GM18507 (cell line): ENCODE measurements around the gene CD1B.
"Not testable (repeated sequence)": the region's sequence is repeated elsewhere in the genome, so short reads cannot be mapped to it uniquely, and the experiment has no call there.

ENCODE experiments used
- DNase-seq: peaks from one replicate; pipeline ENCODE4 v3.0.0; 2011; ENCODE audit warnings: low read depth; ENCODE audit not compliant: insufficient read length; ENCODE audit errors: extremely low spot score
- FAIRE-seq: peaks from 2 replicates; lab custom pipeline; 2011; peaks lifted over from hg19 to GRCh38; lab: Jason Lieb, UNC

Gene CD1B

DNA sequence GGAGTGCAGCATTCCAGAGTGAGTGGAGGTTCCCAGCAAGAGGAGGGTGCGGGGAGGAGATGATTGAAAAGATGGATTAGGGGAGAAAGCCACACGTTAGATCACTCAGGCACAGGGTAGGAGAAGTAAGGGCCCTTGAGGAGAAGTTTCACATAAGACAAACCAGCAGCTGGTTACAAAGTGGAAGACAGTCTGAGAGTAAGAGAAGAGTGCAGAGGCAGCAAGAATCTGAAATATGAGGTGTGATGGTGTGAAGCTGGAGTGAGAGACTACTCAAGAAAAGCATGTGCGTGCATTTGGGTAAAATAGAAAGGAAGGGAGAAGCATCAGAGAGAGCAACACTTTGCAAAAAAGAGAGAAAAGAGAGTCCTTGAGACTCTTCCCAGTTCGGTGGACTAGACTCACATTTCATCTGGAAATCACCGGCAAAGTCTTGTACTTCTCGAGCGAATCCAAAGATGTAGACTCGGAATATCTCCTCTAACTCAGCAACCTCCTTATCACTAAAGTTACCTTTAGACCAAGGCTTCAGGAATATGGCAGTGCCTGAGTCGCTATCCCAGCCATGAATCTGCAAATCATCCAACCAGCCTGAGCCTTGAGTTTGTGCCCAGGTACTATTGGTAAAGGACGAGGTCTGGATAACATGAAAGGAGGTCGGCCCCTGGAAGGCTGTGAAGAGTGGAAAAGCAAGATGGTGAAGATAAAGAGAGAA, 783 bp downstream of the CD1B start:
- no peak for DNase-seq
- no peak for FAIRE-seq

DNA sequence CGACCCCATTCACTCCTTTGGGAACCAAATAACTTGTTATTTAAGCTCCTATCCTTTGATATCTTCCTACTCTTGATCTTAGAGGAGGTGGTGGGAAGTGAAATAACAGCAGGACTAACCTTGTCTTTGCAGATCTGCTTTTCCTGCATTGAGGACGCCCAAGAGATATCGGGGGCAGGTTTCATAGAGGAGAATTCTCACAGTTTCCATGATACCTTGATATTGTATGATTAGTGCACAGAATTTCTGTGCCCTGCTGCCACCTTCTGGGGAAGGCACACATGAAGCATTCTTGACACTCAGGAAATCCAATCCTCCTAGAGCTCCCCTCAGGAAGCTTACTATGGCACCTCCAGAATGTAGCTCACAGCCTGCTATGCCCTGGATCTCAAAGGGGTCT, 1.6 kb downstream of the CD1B start:
- FAIRE-seq: peak; percentile 55
- DNase-seq: no peak

DNA sequence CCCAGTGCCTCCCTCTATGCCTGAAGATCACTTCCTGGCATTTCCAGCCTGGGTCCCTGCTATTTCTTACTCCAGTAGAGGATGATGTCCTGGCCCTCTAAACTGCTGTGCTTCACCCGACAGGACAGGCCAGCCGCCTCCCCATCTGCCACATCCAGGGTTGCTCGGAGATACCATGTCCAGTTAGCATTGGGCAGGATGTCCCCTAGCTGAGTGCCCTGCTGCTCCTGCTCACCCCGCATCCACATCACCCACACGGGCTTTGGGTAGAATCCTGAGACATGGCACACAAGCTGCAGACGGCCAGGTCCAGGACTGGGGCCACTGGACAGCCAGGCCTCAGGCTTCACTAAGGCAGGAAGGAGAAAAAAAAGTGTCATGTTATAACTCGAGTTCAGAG, 2.0 kb downstream of the CD1B start:
- DNase-seq (no peak), FAIRE-seq (no peak)

DNA sequence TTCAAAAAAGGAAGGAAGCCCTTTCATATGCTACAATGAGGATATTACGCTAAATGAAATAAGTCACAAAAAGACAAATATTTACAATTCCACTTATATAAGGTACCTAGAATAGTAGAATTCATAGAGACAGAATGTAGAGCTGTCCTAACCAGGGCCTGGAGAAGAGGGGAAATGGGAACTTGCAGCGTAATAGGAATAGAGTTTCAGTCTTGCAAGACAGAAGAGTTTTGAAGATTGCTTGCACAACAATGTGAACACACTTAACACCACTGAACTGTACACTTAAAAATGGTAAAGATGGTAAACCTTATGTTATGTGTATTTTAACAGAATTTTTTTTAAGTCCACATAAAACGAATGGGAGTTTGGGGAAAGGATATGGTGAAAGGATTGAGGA, 2.9 kb downstream of the CD1B start:
- FAIRE-seq (no peak), DNase-seq (no peak)

DNA sequence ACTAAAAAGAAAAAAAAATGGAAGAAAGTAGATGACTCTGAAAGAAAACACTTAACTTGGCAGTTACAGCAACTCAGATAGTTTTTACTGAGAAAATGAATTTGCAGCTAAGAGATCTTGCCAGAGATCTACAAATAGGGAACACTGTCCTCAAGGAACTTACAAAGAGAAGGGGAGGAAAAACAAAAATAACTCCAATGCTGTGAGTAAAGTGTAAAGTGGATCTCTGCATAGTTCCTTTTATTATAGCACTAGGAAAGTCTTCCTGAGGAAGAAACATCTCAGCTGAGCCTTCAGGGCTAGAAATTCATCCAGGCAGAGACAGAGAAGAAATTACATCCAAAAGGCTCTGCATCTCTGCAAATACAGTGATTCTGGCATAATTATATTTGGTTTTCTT, 3.9 kb downstream of the CD1B start:
- no peak for FAIRE-seq
- no peak for DNase-seq

DNA sequence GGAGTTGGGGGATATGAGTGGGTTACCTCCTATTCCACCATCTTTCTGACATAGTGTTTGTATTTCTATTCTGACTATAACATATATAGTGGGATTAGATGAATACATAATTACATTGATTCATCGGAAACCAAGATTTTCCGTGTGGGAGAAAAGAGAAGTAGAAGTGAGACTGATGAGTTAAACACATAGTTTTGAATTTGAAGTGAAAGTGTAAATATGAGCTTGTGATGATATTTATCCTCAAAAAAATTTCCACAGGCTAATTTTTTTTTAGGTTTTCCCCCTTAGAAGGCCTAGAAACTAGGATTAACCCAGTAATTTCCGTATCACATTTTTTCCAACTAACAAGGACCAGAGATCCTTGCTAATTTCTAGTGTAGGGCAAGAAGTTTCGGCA, 6.9 kb downstream of the CD1B start:
- DNase-seq (no peak), FAIRE-seq (no peak)

DNA sequence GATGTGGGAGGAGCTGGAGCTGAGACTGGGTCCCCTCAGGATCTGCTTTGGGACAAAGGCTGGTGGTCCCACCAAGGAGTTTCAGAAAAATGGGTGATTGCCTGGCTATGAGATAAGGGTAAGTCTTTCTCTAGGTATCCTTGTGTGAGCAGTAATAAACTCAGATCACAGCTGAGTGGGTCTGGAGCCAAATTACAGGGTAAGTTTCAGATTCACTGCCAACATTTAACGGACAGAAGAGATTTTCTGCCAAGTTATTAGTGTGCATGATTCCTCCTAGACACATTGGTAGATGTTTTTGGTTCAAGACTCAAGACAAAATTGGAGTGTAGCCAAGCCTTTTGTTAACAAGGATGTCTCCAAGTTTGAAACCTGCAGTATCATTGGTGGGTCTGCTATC, 7.5 kb downstream of the CD1B start:
- no peak for DNase-seq
- FAIRE-seq: no peak

DNA sequence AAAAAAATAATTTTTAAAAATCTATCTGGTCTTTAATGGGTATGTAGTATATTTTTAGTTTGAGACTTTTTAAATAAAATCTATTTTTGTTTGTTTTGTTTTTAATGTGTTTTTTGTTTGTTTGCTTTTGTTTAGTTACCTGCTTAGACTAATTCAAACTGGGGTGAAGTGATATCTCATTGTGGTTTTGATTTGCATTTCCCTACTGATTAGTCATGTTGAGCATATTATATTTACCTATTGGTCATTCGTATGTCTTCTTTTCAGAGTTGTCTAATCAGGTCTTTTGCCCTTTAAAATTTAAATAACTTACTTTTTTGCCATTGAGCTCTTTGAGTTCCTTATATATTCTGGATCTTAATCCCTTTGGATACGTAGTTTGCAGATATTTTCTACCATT, 20.3 kb downstream of the CD1B start:
- DNase-seq: no peak
- FAIRE-seq: peak; percentile 76

DNA sequence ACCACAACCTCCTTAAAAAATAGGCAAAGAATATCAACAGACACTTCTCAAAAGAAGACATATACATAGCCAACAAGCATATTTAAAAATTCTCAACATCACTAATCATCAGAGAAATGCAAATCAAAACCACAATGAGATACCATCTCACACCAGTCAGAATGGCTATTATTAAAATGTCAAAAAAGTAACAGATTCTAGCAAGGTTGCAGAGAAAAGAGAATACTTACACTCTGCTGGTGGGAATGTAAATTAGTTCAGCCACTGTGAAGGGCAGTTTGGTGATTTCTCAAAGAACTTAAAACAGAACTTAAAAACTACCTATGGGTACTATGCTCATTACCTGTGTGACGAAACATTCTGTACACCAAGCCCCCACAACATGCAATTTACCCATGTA, 20.7 kb downstream of the CD1B start:
- DNase-seq: no peak
- FAIRE-seq: peak; percentile 24

DNA sequence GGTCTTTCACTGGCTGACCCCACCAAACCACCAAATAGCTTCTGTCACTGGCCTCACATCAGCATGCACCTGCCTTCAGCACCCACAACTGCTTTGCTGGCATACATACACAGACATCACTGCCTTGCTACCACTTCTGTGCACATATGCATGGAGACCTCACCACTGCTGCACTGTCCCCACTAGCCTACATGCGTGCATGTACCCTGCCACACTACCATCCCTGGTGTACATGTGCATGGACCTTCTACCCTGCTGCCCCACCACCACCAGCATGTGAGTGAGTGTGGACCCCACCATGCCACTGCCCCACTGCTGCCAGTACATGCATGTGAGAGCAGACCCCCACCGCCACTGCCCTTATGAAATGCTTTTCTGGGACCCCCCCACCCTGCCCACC, 35.5 kb downstream of the CD1B start:
- FAIRE-seq: no peak
- no peak for DNase-seq

DNA sequence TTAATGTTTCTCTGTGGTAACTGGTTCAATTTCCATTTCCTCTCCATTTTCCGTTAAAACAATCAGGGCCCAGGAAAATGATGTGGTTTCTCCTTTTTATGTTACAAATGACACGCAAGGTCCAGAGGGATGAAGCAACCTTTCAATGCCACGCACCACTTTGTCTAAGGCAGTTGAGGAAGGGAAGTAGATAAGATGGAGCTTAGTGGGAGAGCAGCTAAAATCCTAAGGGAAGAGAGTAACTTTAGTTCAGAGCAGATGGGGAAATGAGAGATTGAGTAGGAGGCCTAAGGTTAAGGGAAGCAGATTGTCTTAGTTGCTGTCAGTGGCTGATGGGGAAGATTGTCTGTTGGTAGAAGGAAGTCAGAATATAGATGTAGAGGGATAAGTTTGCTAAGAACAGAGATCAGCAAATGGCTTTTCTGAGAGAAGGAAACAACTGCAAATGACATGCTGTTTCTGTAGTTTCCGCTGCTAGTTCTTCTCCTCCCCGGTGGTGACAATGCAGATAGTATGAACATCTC, 40.9 kb downstream of the CD1B start:
- FAIRE-seq (no peak), DNase-seq (no peak)

DNA sequence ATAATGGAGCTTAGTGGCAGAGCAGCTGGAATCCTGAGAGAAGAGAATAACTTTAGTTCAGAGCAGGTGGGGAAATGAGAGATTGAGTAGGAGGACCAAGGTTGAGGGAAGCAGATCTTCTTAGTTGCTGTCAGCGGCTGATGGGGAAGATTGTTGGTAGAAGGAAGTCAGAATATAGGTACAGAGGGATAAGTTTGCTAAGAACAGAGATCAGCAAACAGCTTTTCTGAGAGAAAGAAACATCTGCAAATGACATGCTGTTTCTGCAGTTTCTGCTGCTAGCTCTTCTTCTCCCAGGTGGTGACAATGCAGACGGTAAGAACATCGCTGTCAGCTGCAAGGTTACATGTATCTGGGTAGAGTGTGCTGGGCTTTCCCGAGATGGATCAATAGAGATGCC, 41.5 kb downstream of the CD1B start, which contains the start of gene CD1C:
TSS of gene CD1C (plus strand) at position 113 of the 400 bp plus-strand sequence. CDS start at position 255, 142 bp downstream.
- FAIRE-seq (peak; percentile 83), DNase-seq (no peak)

DNA sequence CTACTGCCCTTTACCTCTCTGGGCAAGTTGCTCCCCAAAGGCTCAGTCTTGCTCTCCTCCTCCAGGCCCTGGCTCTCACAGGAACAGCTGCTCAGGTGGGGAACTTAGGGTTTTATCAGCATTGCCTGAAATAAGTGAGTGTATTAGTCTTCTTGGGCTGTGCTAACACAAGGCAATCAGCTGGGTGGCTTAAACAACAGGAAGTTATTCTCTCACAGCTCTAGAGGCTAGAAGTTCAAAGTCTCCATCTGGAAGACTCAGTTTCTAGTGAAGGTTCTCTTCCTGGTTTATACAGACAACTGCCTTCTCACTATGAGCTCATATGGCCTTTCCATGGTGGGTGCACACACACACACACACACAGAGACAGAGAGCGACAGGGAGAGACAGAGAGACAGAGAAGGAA, 44.4 kb downstream of the CD1B start:
- DNase-seq (no peak), FAIRE-seq (no peak)

DNA sequence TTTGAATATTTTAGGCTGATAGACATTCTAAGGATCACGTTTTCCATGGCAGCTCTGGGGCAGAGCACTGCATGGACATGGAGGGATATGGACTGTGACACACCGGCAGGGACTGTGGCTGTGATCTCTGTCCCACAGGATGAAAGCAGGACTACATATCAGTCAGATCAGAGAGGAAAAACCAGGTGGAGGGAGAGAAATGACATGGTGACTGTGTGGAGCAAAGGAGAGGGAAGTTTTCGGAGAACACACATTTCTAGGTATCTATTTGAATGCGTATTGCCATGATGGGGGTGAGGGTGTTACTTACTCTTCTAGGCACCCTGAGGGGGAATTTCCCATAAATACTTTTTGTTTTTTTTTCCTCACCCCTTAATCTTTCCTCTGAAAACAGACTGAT, 44.8 kb downstream of the CD1B start:
- DNase-seq: no peak
- FAIRE-seq: no peak

DNA sequence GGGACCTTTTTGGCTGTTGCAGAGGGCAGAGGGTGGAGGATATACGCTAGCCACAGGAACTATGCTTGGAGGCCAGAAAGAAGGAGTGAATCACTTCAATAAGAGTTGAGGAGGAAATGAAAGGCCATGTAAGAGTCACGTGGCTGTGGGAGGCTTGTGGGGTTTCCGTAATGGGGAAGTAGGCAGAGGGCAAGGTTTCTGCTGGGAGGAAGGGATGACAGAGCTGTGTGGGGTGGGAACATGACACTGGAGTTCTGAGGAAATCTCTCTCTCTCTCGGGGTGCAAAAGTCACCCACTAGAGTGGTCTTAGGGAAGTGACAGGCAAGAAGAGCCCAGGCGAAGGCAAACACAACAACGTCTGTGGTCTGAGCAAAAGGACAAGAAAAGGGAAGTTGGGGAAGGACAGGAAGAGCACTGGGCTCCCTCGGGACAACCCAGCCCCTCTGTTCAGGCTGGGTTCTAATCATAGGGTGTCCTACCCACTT, 45.5 kb downstream of the CD1B start:
- FAIRE-seq: peak; percentile 97

DNA sequence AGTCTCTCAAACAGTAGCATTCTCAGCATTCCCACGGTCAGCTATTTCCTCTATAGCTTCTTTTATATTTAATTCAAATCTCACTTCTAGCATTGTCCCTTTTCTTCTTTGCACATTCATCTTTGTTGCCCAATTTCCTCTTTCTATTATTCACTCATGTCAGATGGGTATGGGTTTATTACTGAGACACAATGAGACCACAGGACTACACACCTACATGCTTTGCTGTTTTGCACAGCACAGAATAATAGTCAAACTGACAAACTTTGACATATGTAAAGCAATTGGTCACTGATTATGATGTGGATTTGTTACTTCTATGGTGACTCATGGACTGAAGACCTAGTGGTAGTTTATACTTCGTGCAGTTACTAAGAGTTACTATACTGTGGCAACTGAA, 47.4 kb downstream of the CD1B start:
- peak; percentile 85 for FAIRE-seq
- no peak for DNase-seq

More for the DNA sequence above, 45.5 kb downstream of the CD1B start:
- no peak for DNase-seq

DNA sequence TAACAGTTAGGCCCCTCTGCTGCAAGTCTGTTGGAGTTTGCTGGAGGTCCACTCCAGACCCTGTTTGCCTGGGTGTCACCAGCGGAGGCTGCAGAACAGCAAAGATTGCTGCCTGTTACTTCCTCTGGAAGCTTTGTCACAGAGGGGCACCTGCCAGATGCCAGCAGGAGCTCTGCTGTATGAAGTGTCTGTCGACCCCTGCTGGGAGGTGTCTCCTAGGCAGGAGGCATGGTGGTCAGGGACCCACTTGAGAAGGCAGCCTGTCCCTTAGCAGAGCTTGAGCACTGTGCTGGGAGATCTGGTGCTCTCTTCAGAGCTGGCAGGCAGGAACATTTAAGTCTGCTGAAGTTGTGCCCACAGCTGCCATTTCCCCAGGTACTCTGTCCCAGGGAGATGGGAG, 48.9 kb downstream of the CD1B start:
- FAIRE-seq, DNase-seq: not testable (repeated sequence)
